NCI-H1694 treated with DMSO at 0.1 percent for 48 hours (cell line): ENCODE results near the gene VWF.

ENCODE experiments used
- DNase-seq: peaks from one replicate; lab custom pipeline; 2025; lab: John Stamatoyannopoulos, UW

Gene VWF

GRCh38 chr12:5912011-5912410, 212.5 kb downstream of the VWF start:
- DNase-seq: no peak

- no peak for DNase-seq
Measured at GRCh38 chr12:5910790-5911548, 213.5 kb downstream of the VWF start.

GRCh38 chr12:5909560-5909959, 214.9 kb downstream of the VWF start:
- DNase-seq: no peak

GRCh38 chr12:5908251-5908650, 216.2 kb downstream of the VWF start:
- no peak for DNase-seq

- DNase-seq: no peak
Measured at GRCh38 chr12:5907807-5908206, 216.7 kb downstream of the VWF start.

GRCh38 chr12:5905757-5906156, 218.7 kb downstream of the VWF start:
- no peak for DNase-seq

GRCh38 chr12:5904969-5905368, 219.5 kb downstream of the VWF start:
- DNase-seq: no peak

- DNase-seq: no peak
Measured at GRCh38 chr12:5904441-5904840, 220.0 kb downstream of the VWF start.

GRCh38 chr12:5902736-5903135, 221.7 kb downstream of the VWF start:
- no peak for DNase-seq

GRCh38 chr12:5901416-5901815, 223.1 kb downstream of the VWF start:
- DNase-seq: no peak

GRCh38 chr12:5900533-5901205, 223.8 kb downstream of the VWF start:
- no peak for DNase-seq

- DNase-seq: no peak
Measured at GRCh38 chr12:5900076-5900475, 224.4 kb downstream of the VWF start.

GRCh38 chr12:5899675-5900074, 224.8 kb downstream of the VWF start:
- no peak for DNase-seq

GRCh38 chr12:5898874-5899273, 225.6 kb downstream of the VWF start:
- no peak for DNase-seq
